ENCODE data around the gene SIN3B. TPM values are rescaled to one million over a fixed set of nuclear protein-coding genes. Genes with fewer than 3 reads are reported as not detected.

The SIN3B gene
- total RNA-seq, 1 donor from 2014 or later, result 71.2 TPM

GRCh38 chr19:16915734-16916133, 86.5 kb downstream of the SIN3B start:
- no peak for TF ChIP-seq CTCF (conservative IDR thresholded peaks at IDR 0.05)
- no peak overlapping the region for H3K4me3 Mint-ChIP-seq
- peaks cover 24% of the 10 kb centered on the region for H3K36me3 Mint-ChIP-seq
- H3K4me1 Mint-ChIP-seq (ENCODE audit: unreplicated experiment), result no peaks in the 10 kb centered on the region
- H3K27ac Mint-ChIP-seq, result no peak overlapping the region
- no peak for DNase-seq (ENCODE audit: extremely low spot score, unreplicated experiment)
- no peaks in the 10 kb centered on the region for H3K27me3 Mint-ChIP-seq
- peaks cover 14% of the 10 kb centered on the region for H3K9me3 Mint-ChIP-seq

GRCh38 chr19:16917401-16917800, 88.2 kb downstream of the SIN3B start:
- no peaks in the 10 kb centered on the region for H3K27me3 Mint-ChIP-seq
- no peak overlapping the region for H3K27ac Mint-ChIP-seq
- H3K4me3 Mint-ChIP-seq, result no peak overlapping the region

GRCh38 chr19:16919496-16919895, 90.3 kb downstream of the SIN3B start:
- no peaks in the 10 kb centered on the region for H3K4me1 Mint-ChIP-seq (ENCODE audit: unreplicated experiment)
- H3K9me3 Mint-ChIP-seq, result no peaks in the 10 kb centered on the region
- H3K27me3 Mint-ChIP-seq, result no peaks in the 10 kb centered on the region
- no peak overlapping the region for H3K27ac Mint-ChIP-seq
- no peak overlapping the region for H3K4me3 Mint-ChIP-seq
- TF ChIP-seq CTCF (conservative IDR thresholded peaks at IDR 0.05), result no peak
- H3K36me3 Mint-ChIP-seq, result peaks cover 18% of the 10 kb centered on the region
- DNase-seq (ENCODE audit: extremely low spot score, unreplicated experiment), result no peak

More at GRCh38 chr19:16917401-16917800, 88.2 kb downstream of the SIN3B start:
- TF ChIP-seq CTCF (conservative IDR thresholded peaks at IDR 0.05), result no peak
- H3K36me3 Mint-ChIP-seq, result peaks cover 23% of the 10 kb centered on the region
- no peaks in the 10 kb centered on the region for H3K4me1 Mint-ChIP-seq (ENCODE audit: unreplicated experiment)
- H3K9me3 Mint-ChIP-seq, result peaks cover 10% of the 10 kb centered on the region
- DNase-seq (ENCODE audit: extremely low spot score, unreplicated experiment), result no peak

- H3K27ac Mint-ChIP-seq, result no peak overlapping the region
- no peaks in the 10 kb centered on the region for H3K9me3 Mint-ChIP-seq
- H3K4me3 Mint-ChIP-seq, result no peak overlapping the region
- TF ChIP-seq CTCF (conservative IDR thresholded peaks at IDR 0.05), result no peak
- no peaks in the 10 kb centered on the region for H3K27me3 Mint-ChIP-seq
- DNase-seq (ENCODE audit: extremely low spot score, unreplicated experiment), result no peak
- H3K36me3 Mint-ChIP-seq, result peaks cover 22% of the 10 kb centered on the region
- H3K4me1 Mint-ChIP-seq (ENCODE audit: unreplicated experiment), result no peaks in the 10 kb centered on the region
Measured at GRCh38 chr19:16920816-16921529, 91.8 kb downstream of the SIN3B start.

- Mint-ChIP-seq H3K36me3 (peaks cover 25% of the 10 kb centered on the region), H3K4me3 (no peak overlapping the region), H3K4me1 (ENCODE audit: unreplicated experiment) (no peaks in the 10 kb centered on the region), H3K27me3 (no peaks in the 10 kb centered on the region), H3K27ac (no peak overlapping the region), H3K9me3 (peaks cover 6% of the 10 kb centered on the region)
- no peak for TF ChIP-seq CTCF (conservative IDR thresholded peaks at IDR 0.05)
- DNase-seq (ENCODE audit: extremely low spot score, unreplicated experiment), result no peak
Measured at GRCh38 chr19:16921766-16922591, 92.8 kb downstream of the SIN3B start.
